ENCODE measurements around the gene RANBP9.

- TF ChIP-seq POLR2A (IDR thresholded peaks at IDR 0.05) = no peak
- peak; percentile 31 to 73 (median 50) for TF ChIP-seq CTCF (IDR thresholded peaks at IDR 0.05)
Observed at GRCh38 chr6:13574149-13574570, 137.5 kb downstream of the RANBP9 start.
